ENCODE results near the gene CDH24. TPM values are rescaled to one million over a fixed set of nuclear protein-coding genes. Genes with fewer than 3 reads are reported as not detected.

CDH24 gene
- polyA plus RNA-seq = 1 to 10 TPM; 1.9 to 7.0 (median 4.4) TPM

- H3K27ac ChIP-seq (ENCODE audit: low read depth, low read length) = no peak within 1 kb of the TSS
- 2 to 5% (median 4%) methylated on average over 32 to 73 of the region's 73 CpGs for WGBS, 3 donors
Observed at GRCh38 chr14:23056956-23057756, at the start of gene CDH24. Gene CDH24 (minus strand): TSS chr14:23057520. CDS start chr14:23055733, 1,787 bp downstream.

DNA sequence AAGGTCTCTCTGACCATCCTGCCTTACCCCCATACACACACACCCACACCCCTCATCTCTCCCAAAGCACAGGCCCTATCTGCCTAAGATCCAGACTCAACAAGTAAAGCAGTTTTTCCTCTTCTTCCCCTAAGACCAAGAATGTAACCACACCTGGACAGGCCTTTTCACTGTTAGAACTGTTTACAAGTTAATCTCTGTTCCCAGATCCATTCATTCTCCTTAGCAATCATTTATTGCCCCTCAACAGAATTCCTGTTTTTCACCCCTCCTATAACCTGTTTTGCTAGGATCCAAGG lies 49.4 kb upstream of the CDH24 start:
- H3K27ac ChIP-seq (ENCODE audit: low read depth, low read length) = no peak overlapping the region

GRCh38 chr14:23105348-23105824 lies 48.1 kb upstream of the CDH24 start:
- 85 to 89% (median 86%) methylated on average over 4 of the region's 4 CpGs for WGBS, 3 donors
- H3K27ac ChIP-seq (ENCODE audit: low read depth, low read length) = no peak overlapping the region

DNA sequence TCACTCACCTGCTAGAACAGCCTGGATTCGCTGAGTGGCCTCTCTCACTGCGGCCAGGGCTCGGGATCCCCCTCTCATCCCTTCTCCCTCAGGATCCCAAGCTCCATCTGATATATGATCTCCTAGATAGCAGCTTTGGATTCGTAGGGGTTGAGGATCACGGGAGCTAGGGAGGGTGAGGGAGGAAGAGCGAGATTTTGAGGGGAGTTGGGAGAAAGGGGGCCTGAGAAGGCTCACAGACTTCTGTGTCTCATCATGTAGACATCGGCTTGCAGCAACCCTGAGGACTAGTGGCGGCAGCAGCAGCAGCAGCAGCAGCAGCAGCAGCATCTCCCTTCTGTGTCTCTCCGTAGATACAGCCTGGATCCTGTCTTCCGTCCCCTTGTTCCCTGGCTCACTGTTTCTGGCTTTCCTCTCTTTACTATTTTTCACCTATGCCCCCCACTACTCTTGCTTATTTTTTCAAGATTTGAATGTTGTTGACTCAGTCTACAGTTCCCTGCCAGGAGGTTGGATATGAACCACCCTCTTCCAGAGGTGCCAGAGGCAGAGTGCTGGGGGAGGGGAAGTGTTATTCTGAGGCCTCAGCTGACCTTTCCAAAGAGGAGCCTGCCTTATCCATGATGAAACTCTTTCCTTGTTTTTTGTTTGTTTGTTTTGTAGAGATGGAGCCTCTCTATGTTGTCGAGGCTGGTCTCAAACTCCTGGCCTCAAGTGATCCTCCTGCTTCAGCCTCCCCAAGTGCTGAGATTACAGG lies 47.4 kb upstream of the CDH24 start, which contains the start of gene CIROP:
TSS of gene CIROP (minus strand) at position 399 of the 757 bp plus-strand sequence. CDS start at position 330, 69 bp downstream.
- WGBS, 3 donors = 61 to 72% (median 71%) methylated on average over 11 of the region's 11 CpGs
- no peak within 1 kb of the TSS for H3K27ac ChIP-seq (ENCODE audit: low read depth, low read length)

GRCh38 chr14:23104070-23104590 lies 46.8 kb upstream of the CDH24 start:
- WGBS, 3 donors = 75 to 88% (median 87%) methylated on average over 6 of the region's 6 CpGs
- no peak overlapping the region for H3K27ac ChIP-seq (ENCODE audit: low read depth, low read length)

GRCh38 chr14:23103581-23103980 lies 46.3 kb upstream of the CDH24 start:
- H3K27ac ChIP-seq (ENCODE audit: low read depth, low read length) = no peak overlapping the region
- 84 to 94% (median 92%) methylated on average over 4 of the region's 4 CpGs for WGBS, 3 donors

GRCh38 chr14:23102801-23103200 lies 45.5 kb upstream of the CDH24 start:
- WGBS, 3 donors = 79 to 95% (median 95%) methylated on average over 2 of the region's 2 CpGs
- no peak overlapping the region for H3K27ac ChIP-seq (ENCODE audit: low read depth, low read length)

GRCh38 chr14:23101986-23102625 lies 44.8 kb upstream of the CDH24 start:
- no peak overlapping the region for H3K27ac ChIP-seq (ENCODE audit: low read depth, low read length)
- 64 to 83% (median 66%) methylated on average over 10 of the region's 10 CpGs for WGBS, 3 donors

DNA sequence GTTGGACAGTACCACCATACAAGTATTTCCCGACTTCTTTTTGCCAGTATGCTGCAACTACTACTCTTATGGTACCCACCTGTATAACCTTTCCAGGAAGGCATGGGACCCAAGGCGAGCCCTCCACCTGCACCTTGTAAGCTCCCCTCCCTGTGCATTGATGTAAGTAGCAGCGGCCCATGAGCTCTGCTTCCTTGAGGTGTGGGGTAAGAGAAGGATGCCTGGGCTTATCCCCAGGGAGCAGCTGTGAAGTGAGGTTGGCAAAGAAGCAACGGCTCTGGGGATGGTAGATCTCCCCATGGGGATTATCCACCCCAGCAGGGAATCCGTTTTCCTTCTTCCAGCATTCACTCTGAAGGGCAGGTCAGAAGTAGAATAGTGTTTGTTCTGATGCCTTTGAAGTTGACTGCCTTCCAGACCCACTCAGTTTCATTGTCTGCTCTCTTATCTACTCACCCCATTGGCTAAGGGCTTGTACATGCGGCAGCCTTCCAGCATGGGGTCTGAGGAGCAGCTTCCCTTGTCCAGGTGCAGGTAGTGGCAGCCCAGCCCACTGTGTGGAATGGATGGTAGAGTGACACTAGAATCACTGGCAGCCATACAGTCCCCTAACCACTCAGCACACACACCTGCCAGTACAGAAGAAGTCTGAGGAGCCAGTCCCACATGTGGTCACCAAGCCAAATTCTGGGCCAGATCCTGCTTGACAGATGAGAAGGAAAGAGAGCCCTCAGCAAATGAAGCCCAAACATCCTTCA lies 44.1 kb upstream of the CDH24 start:
- 84 to 86% (median 85%) methylated on average over 6 of the region's 6 CpGs for WGBS, 3 donors
- no peak overlapping the region for H3K27ac ChIP-seq (ENCODE audit: low read depth, low read length)

GRCh38 chr14:23099212-23099861 lies 42.0 kb upstream of the CDH24 start:
- H3K27ac ChIP-seq (ENCODE audit: low read depth, low read length) = no peak overlapping the region
- WGBS, 3 donors = 58 to 86% (median 83%) methylated on average over 10 of the region's 10 CpGs

DNA sequence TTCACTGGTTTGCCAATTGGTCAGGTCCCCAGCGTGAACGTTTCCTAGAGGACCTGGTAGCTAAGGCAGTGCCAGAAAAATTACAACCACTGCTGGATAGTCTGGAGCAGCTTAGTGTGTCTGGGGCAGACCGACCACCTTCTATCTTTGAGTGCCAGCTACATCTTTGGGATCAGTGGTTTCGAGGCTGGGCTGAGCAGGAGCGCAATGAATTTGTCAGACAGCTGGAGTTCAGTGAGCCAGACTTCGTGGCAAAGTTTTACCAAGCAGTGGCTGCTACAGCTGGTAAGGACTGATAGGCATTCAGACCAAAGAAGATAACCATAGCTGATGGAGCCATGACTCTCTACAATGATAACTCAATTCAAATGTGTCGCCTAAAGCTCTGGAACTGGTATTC lies 40.5 kb upstream of the CDH24 start:
- WGBS, 3 donors = 75 to 83% (median 79%) methylated on average over 7 of the region's 7 CpGs
- no peak overlapping the region for H3K27ac ChIP-seq (ENCODE audit: low read depth, low read length)

DNA sequence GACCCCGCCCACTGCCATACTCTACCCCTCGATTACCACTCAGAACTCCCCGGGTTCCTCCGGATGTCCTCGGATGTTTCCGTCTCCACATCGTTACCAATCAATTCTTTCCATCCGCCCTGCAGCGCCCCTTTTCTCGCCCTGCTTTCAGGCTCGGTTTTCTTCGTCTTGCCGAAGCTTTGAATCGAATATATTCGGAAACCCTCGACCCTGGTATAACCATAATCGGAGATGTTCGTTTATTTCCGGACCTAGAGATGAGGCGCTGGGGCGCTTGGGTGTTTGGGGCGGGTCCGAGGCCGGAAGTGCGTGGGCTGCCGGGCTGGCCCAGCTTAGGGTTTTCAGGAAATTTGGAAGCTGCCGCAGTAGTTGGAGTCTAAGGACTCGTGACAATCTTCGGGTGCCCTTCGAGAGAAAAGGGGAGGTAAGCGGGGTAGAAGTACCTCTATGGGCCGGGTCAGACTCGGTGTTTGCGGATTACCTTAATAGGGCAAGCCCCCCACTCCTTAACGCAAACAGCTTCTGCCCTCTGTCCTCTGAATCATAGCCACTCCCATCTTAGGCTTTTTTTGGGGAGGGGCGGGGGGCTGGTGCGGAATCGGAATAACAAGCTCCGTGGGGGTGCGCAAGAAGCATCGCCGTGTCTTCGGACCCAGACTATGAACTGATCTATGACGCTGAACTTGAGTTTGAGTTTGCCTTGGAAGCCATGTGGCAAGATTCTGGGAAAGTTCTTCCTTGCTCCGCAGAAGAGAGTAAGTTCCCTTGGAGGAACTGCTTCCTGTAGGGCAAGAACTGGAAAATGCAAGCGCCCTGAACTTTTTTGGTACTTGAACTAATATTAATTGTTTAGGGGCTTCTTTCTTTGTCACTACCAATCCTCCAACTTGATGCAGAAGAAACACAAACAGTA lies 38.1 kb upstream of the CDH24 start, which contains the start of gene C14orf119:
TSS of gene C14orf119 (plus strand) at position 310 of the 913 bp plus-strand sequence. CDS start 2,154 bp downstream, outside the sequence.
- 0 to 1% (median 0%) methylated on average over 46 of the region's 46 CpGs for WGBS, 3 donors
- H3K27ac ChIP-seq (ENCODE audit: low read depth, low read length) = peak within 1 kb of the TSS; percentile 76

- H3K27ac ChIP-seq (ENCODE audit: low read depth, low read length) = peak within 1 kb of the TSS; percentile 76
- WGBS, 3 donors = 0% methylated on average over 47 to 55 of the region's 55 CpGs
Observed at GRCh38 chr14:23094666-23095195, 37.4 kb upstream of the CDH24 start, which contains the start of gene ACIN1. Gene ACIN1 (minus strand): TSS chr14:23095136. CDS start chr14:23095112, 24 bp downstream.

DNA sequence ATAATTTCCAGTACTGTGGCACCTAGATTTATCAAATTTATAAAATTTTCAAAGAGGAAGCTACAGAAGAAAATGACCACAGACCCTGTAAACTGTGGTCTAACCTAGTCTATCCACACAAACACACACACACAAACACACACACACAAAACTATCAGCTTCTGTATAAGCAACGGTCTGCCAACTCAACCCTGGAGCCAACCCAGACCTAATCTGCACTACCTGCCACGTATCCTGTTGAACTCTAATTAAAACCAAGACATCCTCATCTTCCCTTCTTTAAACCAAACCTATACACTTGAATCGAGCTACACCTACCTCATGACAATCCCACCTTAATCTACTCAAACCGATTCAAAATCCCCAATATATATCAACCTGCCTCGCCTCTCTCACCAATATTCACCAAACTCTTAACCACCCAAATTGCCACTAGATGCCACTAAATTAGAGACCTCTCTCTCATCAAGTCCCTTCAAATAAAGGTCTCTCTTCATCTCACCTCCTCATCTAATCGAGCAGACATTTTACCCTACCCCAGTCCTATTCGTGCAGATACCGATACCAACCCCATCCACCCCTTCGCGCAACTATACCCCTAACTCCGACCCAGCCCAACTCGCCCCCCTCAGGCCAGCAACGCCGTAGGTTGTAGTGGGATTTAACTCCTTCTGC lies 36.8 kb upstream of the CDH24 start:
- 0 to 2% (median 1%) methylated on average over 14 of the region's 14 CpGs for WGBS, 3 donors
- peak overlapping the region; percentile 76 for H3K27ac ChIP-seq (ENCODE audit: low read depth, low read length)

- WGBS, 3 donors = 62 to 86% (median 82%) methylated on average over 2 of the region's 2 CpGs
Observed at GRCh38 chr14:23093526-23093925, 36.2 kb upstream of the CDH24 start.

DNA sequence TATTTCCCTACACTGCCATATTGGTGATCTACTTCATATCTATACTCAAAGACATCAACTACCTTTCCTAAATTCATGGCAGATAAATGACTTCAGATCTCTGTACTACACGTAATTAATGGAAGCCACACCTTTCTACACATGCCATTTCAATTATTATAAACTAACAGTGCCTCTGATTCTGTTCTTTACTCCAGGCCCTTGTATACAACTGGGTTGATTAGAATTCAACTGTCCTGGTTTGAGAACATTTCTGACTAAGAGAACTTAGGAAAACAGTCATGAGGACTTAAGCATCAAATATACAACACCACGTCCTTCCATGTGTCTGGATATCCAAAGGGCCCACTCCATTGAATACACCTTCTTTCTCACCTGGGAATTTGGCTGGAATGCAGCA lies 35.8 kb upstream of the CDH24 start:
- H3K27ac ChIP-seq (ENCODE audit: low read depth, low read length) = no peak overlapping the region
- 72 to 75% (median 74%) methylated on average over 2 of the region's 2 CpGs for WGBS, 3 donors

More at GRCh38 chr14:23093526-23093925, 36.2 kb upstream of the CDH24 start:
- no peak overlapping the region for H3K27ac ChIP-seq (ENCODE audit: low read depth, low read length)

Data from adipose tissue (tissue), 3 donors.